ENCODE data around the gene ZP1.
A peak's percentile ranks its signal among the peaks of the same experiment; 100 is the strongest.

ZP1 gene

DNA sequence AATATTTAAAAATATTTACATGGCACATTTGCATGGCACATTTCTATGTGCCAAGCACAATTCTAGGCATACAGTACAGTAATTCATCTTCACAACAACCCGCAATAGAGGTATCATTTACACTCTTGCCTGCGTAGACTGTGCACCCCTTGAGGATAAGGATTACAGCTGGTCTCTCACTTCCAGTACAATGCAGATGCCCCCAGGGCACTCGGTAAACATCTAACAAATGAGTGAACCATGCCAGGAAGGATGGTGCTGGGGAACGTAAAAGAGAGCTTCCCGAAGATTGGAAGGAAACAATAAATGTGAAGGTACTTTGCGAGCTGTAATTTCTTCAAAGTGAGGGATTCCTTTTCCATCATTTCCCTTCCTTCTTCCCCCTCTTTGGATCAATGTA, 37.7 kb downstream of the ZP1 start:
- H2BK15ac ChIP-seq (ENCODE audit: low read depth, poor library complexity, severe bottlenecking) = no peak overlapping the region
- peak overlapping the region in 1 of 2 experiments; percentile 94 for H3K4me3 ChIP-seq (ENCODE audit: insufficient read depth in 1 of 2, low read depth in 1 of 2, low read length in 2 of 2)
- H3K4me1 ChIP-seq (ENCODE audit: control insufficient read depth, insufficient read depth, low read depth, low read length) = peaks cover 4% of the 10 kb centered on the region
- H3K27ac ChIP-seq (ENCODE audit: low read length, poor library complexity, severe bottlenecking) = no peak overlapping the region
- H3K9me3 ChIP-seq (ENCODE audit: control insufficient read depth, low read length) = no peaks in the 10 kb centered on the region
- peaks cover 17% of the 10 kb centered on the region for H3K79me1 ChIP-seq (replicated peaks; ENCODE audit: low read length, poor library complexity, severe bottlenecking)
- H4K8ac ChIP-seq (ENCODE audit: low read length) = no peak overlapping the region
- H2BK120ac ChIP-seq (ENCODE audit: low read depth, low read length) = no peak overlapping the region
- H3K4me2 ChIP-seq (ENCODE audit: low read length, poor library complexity, severe bottlenecking) = peak overlapping the region; percentile 89
- H3K23ac ChIP-seq (ENCODE audit: low read length in 2 of 2) = no peak overlapping the region
- no peak overlapping the region for H2AK5ac ChIP-seq (ENCODE audit: low read length, severe bottlenecking)
- H3K14ac ChIP-seq (ENCODE audit: low read length in 2 of 2) = no peak overlapping the region
- no peak overlapping the region for H2AFZ ChIP-seq (ENCODE audit: low read depth, low read length)
- H3K9ac ChIP-seq (ENCODE audit: low read length) = peak overlapping the region; percentile 89
- WGBS = 78% methylated on average over 5 of the region's 6 CpGs
- H4K91ac ChIP-seq (ENCODE audit: low read length) = no peak overlapping the region
- H2BK5ac ChIP-seq (ENCODE audit: low read depth, low read length, poor library complexity, severe bottlenecking) = no peak overlapping the region
- H3K36me3 ChIP-seq (ENCODE audit: control insufficient read depth in 1 of 2, insufficient read depth in 2 of 2, low read depth in 1 of 2, low read length in 2 of 2) = peaks cover 34 to 38% of the 10 kb centered on the region in 2 experiments
- H3K27me3 ChIP-seq (ENCODE audit: control insufficient read depth in 1 of 2, insufficient read depth in 1 of 2, low read length in 2 of 2) = peaks cover 4 to 9% of the 10 kb centered on the region in 2 experiments
- no peak overlapping the region for H3K18ac ChIP-seq (ENCODE audit: low read depth in 1 of 2, low read length in 2 of 2)
- H2BK12ac ChIP-seq (ENCODE audit: low read length in 2 of 2) = no peak overlapping the region
- H3K4ac ChIP-seq (ENCODE audit: low read depth in 1 of 2, low read length in 2 of 2) = no peak overlapping the region
- DNase-seq = no peak

DNA sequence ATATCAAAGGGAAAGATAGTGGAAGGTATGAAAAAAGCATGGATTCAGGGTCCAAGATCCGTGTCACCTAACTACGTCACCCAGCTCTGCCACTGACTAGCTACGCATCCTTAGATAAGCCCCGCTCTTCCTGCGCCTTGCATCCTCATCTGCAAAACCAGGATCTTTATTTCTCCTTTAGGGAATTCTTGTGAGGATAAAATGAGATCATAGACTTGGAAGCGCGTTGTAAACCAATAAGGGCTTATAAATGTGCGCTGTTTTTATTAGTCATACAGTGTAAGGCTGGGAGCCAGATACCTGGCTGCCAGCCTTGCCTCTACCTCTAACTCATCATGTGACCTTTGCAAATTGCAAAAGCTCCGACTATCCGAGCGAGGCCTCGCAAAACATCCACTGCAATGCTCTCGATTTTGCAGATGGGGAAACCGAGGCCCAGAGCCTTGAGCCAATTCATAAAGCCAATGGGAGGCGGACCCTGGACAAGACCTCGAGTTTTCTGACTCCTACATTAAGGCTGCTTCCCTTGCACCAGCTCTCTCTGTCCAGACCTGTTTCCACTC, 38.3 kb downstream of the ZP1 start:
- peak overlapping the region; percentile 91 to 94 for H3K4me3 ChIP-seq (ENCODE audit: insufficient read depth in 1 of 2, low read depth in 1 of 2, low read length in 2 of 2)
- peaks cover 4% of the 10 kb centered on the region for H3K4me1 ChIP-seq (ENCODE audit: control insufficient read depth, insufficient read depth, low read depth, low read length)
- peak overlapping the region; percentile 48 for H3K27ac ChIP-seq (ENCODE audit: low read length, poor library complexity, severe bottlenecking)
- peaks cover 29 to 32% of the 10 kb centered on the region in 2 experiments for H3K36me3 ChIP-seq (ENCODE audit: control insufficient read depth in 1 of 2, insufficient read depth in 2 of 2, low read depth in 1 of 2, low read length in 2 of 2)
- no peak overlapping the region for H2AK5ac ChIP-seq (ENCODE audit: low read length, severe bottlenecking)
- H4K8ac ChIP-seq (ENCODE audit: low read length) = no peak overlapping the region
- no peak overlapping the region for H2AFZ ChIP-seq (ENCODE audit: low read depth, low read length)
- no peak overlapping the region for H4K91ac ChIP-seq (ENCODE audit: low read length)
- H2BK12ac ChIP-seq (ENCODE audit: low read length in 2 of 2) = no peak overlapping the region
- H3K18ac ChIP-seq (ENCODE audit: low read depth in 1 of 2, low read length in 2 of 2) = no peak overlapping the region
- 4% methylated on average over 13 of the region's 16 CpGs for WGBS
- peaks cover 16% of the 10 kb centered on the region for H3K79me1 ChIP-seq (replicated peaks; ENCODE audit: low read length, poor library complexity, severe bottlenecking)
- no peak overlapping the region for H2BK5ac ChIP-seq (ENCODE audit: low read depth, low read length, poor library complexity, severe bottlenecking)
- peaks cover 9% of the 10 kb centered on the region in 2 experiments for H3K27me3 ChIP-seq (ENCODE audit: control insufficient read depth in 1 of 2, insufficient read depth in 1 of 2, low read length in 2 of 2)
- no peaks in the 10 kb centered on the region for H3K9me3 ChIP-seq (ENCODE audit: control insufficient read depth, low read length)
- H3K14ac ChIP-seq (ENCODE audit: low read length in 2 of 2) = no peak overlapping the region
- H3K4me2 ChIP-seq (ENCODE audit: low read length, poor library complexity, severe bottlenecking) = peak overlapping the region; percentile 89
- peak overlapping the region; percentile 58 for H2BK120ac ChIP-seq (ENCODE audit: low read depth, low read length)
- peak; percentile 61 for DNase-seq
- H3K9ac ChIP-seq (ENCODE audit: low read length) = peak overlapping the region; percentile 89
- peak overlapping the region in 1 of 2 experiments; percentile 44 for H3K4ac ChIP-seq (ENCODE audit: low read depth in 1 of 2, low read length in 2 of 2)
- no peak overlapping the region for H3K23ac ChIP-seq (ENCODE audit: low read length in 2 of 2)
- no peak overlapping the region for H2BK15ac ChIP-seq (ENCODE audit: low read depth, poor library complexity, severe bottlenecking)

DNA sequence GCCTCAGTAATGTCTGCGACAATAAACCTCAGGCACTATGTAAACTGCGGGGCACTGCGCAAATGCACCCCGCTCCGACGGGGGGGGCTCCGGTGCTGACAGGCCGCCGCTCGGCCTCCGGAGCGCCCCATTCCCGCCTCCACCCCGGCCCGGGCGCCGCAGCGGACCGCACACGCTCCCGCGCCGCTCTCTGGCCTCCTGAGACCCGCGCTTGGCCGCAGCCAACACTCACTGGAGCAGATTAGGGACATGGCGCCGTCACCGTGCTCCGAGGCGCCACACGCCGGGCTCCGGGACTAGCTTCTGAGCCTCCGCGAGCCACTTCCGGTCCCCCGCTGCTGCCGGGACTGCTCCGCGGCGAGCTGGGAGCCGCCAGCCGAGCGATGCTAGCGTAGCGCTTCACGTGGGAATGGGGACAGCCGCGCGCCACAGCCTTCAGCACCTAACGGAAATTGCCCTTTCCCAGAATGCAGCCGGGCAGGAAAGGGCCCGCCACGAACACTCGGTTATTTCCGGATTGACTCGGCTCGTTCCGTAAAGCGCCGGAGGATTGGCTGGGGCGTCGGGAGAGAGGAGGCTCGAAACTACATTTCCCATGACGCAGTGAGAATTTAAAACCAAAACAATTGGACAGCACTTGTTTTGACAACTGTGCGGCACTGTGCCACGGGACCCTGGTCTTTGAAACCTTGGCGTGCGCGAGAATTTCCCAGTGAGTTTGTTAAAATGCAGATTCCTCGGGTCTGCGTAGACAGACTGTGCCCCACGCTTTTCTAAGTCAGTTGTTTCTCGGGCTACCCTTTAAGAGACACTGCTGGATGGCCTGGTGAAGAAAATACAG, 39.0 kb downstream of the ZP1 start, which contains the start of gene PRPF19:
Gene PRPF19 (minus strand): TSS at position 454 of the 841 bp plus-strand sequence. CDS start 203 bp downstream, at position 251.
- no peak within 1 kb of the TSS for H3K23ac ChIP-seq (ENCODE audit: low read length in 2 of 2)
- H3K4ac ChIP-seq (ENCODE audit: low read depth in 1 of 2, low read length in 2 of 2) = peak within 1 kb of the TSS; percentile 24 to 75
- peaks cover 4% of the 10 kb centered on the region for H3K4me1 ChIP-seq (ENCODE audit: control insufficient read depth, insufficient read depth, low read depth, low read length)
- H3K9me3 ChIP-seq (ENCODE audit: control insufficient read depth, low read length) = no peaks in the 10 kb centered on the region
- peak within 1 kb of the TSS; percentile 58 for H2BK120ac ChIP-seq (ENCODE audit: low read depth, low read length)
- peak within 1 kb of the TSS; percentile 86 for H4K8ac ChIP-seq (ENCODE audit: low read length)
- peak within 1 kb of the TSS; percentile 60 to 67 for H3K18ac ChIP-seq (ENCODE audit: low read depth in 1 of 2, low read length in 2 of 2)
- peak within 1 kb of the TSS; percentile 74 for H4K91ac ChIP-seq (ENCODE audit: low read length)
- H3K36me3 ChIP-seq (ENCODE audit: control insufficient read depth in 1 of 2, insufficient read depth in 2 of 2, low read depth in 1 of 2, low read length in 2 of 2) = peaks cover 22 to 25% of the 10 kb centered on the region in 2 experiments
- H3K9ac ChIP-seq (ENCODE audit: low read length) = peak within 1 kb of the TSS; percentile 89
- H2BK15ac ChIP-seq (ENCODE audit: low read depth, poor library complexity, severe bottlenecking) = no peak within 1 kb of the TSS
- peak within 1 kb of the TSS; percentile 72 for H2AFZ ChIP-seq (ENCODE audit: low read depth, low read length)
- H2BK5ac ChIP-seq (ENCODE audit: low read depth, low read length, poor library complexity, severe bottlenecking) = no peak within 1 kb of the TSS
- peak; percentile 98 for DNase-seq
- no peak within 1 kb of the TSS for H2BK12ac ChIP-seq (ENCODE audit: low read length in 2 of 2)
- peak within 1 kb of the TSS; percentile 89 for H3K4me2 ChIP-seq (ENCODE audit: low read length, poor library complexity, severe bottlenecking)
- H3K27ac ChIP-seq (ENCODE audit: low read length, poor library complexity, severe bottlenecking) = peak within 1 kb of the TSS; percentile 48
- H3K14ac ChIP-seq (ENCODE audit: low read length in 2 of 2) = no peak within 1 kb of the TSS
- H2AK5ac ChIP-seq (ENCODE audit: low read length, severe bottlenecking) = no peak within 1 kb of the TSS
- H3K27me3 ChIP-seq (ENCODE audit: control insufficient read depth in 1 of 2, insufficient read depth in 1 of 2, low read length in 2 of 2) = peaks cover 11 to 15% of the 10 kb centered on the region in 2 experiments
- WGBS = under 1% methylated on average over 75 of the region's 75 CpGs
- peaks cover 13% of the 10 kb centered on the region for H3K79me1 ChIP-seq (replicated peaks; ENCODE audit: low read length, poor library complexity, severe bottlenecking)
- H3K4me3 ChIP-seq (ENCODE audit: insufficient read depth in 1 of 2, low read depth in 1 of 2, low read length in 2 of 2) = peak within 1 kb of the TSS; percentile 91 to 94

DNA sequence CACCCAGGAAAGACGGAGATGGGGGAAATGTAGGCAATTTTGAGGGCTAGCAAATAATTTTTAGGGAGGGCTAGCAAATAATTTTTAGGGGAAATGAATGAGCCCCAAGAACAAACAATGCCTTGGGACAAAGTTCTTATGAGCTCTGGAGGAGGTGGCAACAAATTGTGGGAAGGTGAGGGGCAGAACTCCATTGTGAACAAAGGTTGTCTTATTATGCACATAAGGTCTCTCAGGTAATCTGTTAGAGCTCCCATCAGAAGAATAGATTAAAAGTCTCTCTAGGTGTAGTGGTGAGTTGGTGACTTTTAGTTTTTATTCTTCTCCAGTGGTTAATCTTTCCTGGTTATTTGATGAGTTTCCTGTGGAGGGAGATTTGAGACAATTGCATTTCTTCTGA, 41.5 kb downstream of the ZP1 start:
- no peak overlapping the region for H2BK15ac ChIP-seq (ENCODE audit: low read depth, poor library complexity, severe bottlenecking)
- H4K8ac ChIP-seq (ENCODE audit: low read length) = no peak overlapping the region
- H3K27me3 ChIP-seq (ENCODE audit: control insufficient read depth in 1 of 2, insufficient read depth in 1 of 2, low read length in 2 of 2) = peaks cover 14 to 15% of the 10 kb centered on the region in 2 experiments
- no peak overlapping the region for H3K14ac ChIP-seq (ENCODE audit: low read length in 2 of 2)
- no peak overlapping the region for H3K4me3 ChIP-seq (ENCODE audit: insufficient read depth in 1 of 2, low read depth in 1 of 2, low read length in 2 of 2)
- no peak overlapping the region for H3K27ac ChIP-seq (ENCODE audit: low read length, poor library complexity, severe bottlenecking)
- no peak overlapping the region for H3K23ac ChIP-seq (ENCODE audit: low read length in 2 of 2)
- no peak for DNase-seq
- no peak overlapping the region for H2BK5ac ChIP-seq (ENCODE audit: low read depth, low read length, poor library complexity, severe bottlenecking)
- no peak overlapping the region for H3K18ac ChIP-seq (ENCODE audit: low read depth in 1 of 2, low read length in 2 of 2)
- H2BK12ac ChIP-seq (ENCODE audit: low read length in 2 of 2) = no peak overlapping the region
- 7% methylated on average over 1 of the region's 1 CpG for WGBS
- H2AFZ ChIP-seq (ENCODE audit: low read depth, low read length) = no peak overlapping the region
- no peak overlapping the region for H3K9ac ChIP-seq (ENCODE audit: low read length)
- no peak overlapping the region for H3K4ac ChIP-seq (ENCODE audit: low read depth in 1 of 2, low read length in 2 of 2)
- H4K91ac ChIP-seq (ENCODE audit: low read length) = no peak overlapping the region
- no peak overlapping the region for H2BK120ac ChIP-seq (ENCODE audit: low read depth, low read length)
- H2AK5ac ChIP-seq (ENCODE audit: low read length, severe bottlenecking) = no peak overlapping the region
- H3K4me1 ChIP-seq (ENCODE audit: control insufficient read depth, insufficient read depth, low read depth, low read length) = peaks cover 13% of the 10 kb centered on the region
- peaks cover 0 to under 1% of the 10 kb centered on the region in 2 experiments for H3K36me3 ChIP-seq (ENCODE audit: control insufficient read depth in 1 of 2, insufficient read depth in 2 of 2, low read depth in 1 of 2, low read length in 2 of 2)
- H3K4me2 ChIP-seq (ENCODE audit: low read length, poor library complexity, severe bottlenecking) = no peak overlapping the region
- H3K9me3 ChIP-seq (ENCODE audit: control insufficient read depth, low read length) = no peaks in the 10 kb centered on the region
- H3K79me1 ChIP-seq (replicated peaks; ENCODE audit: low read length, poor library complexity, severe bottlenecking) = no peaks in the 10 kb centered on the region
